ENCODE data around the gene ESR1. TPM values are rescaled to one million over a fixed set of nuclear protein-coding genes. Genes with fewer than 3 reads are reported as not detected.

ESR1 gene
- total and polyA plus RNA-seq, 9 of the 15 experiments (the other 6 are each of a cell fraction or from before 2014, with no cell fraction given), result 0.03 to 0.27 (median 0.08) TPM; not detected in 1

GRCh38 chr6:151772446-151772845, 35.0 kb upstream of the ESR1 start (continued):
- TF ChIP-seq VEZF1 (CRISPR knock-in tag; IDR thresholded peaks at IDR 0.05) (no peak), FOXK2 (conservative IDR thresholded peaks at IDR 0.05 in 1 of 2, IDR thresholded peaks at IDR 0.05 in 1 of 2; ENCODE audit: low read depth in 2 of 2) (no peak)

DNA sequence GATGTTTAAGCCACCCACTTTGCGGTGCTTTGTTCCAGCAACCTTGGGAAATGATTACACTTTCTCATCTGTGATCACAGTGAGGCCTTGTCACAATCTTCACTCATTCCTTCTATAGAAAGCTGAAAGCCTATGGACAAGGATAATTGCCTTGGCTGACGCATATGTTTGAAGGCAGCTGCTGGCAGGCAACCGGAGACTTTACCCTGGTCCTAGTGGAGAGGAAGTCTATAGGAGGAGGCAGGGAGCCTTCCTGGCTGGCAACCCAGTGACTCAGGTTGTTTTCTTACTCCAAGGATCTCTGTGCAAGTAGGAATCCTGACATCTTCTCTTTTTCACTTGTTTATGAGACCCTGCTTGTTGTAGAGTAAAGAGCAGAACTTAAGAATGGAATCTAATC, 34.1 kb upstream of the ESR1 start:
- Histone ChIP-seq H3K9me1 (ENCODE audit: control insufficient read depth, insufficient read depth, low read length) (no peaks in the 10 kb centered on the region), H4K20me1 (replicated peaks; ENCODE audit: control insufficient read depth, insufficient read depth, low read length) (no peaks in the 10 kb centered on the region), H2AFZ (ENCODE audit: low read depth, low read length) (no peak overlapping the region), H3K79me2 (ENCODE audit: control insufficient read depth, insufficient read depth, low read length) (no peaks in the 10 kb centered on the region), H3K36me3 (ENCODE audit: control insufficient read depth, insufficient read depth, low read length) (no peaks in the 10 kb centered on the region), H3K4me1 (replicated peaks in 1 of 2; ENCODE audit: control insufficient read depth in 2 of 2, insufficient read depth in 2 of 2, low read length in 2 of 2) (no peaks in the 10 kb centered on the region), H3K9ac (ENCODE audit: insufficient read depth in 1 of 2, low read depth in 2 of 2, low read length in 2 of 2) (no peak overlapping the region), H3K4me2 (ENCODE audit: insufficient read depth, low read length) (no peak overlapping the region), H3K27me3 (ENCODE audit: control insufficient read depth in 2 of 2, insufficient read depth in 2 of 2, low read length in 2 of 2) (no peaks in the 10 kb centered on the region), H3K9me3 (replicated peaks; ENCODE audit: control insufficient read depth, insufficient read depth, low read depth, low read length) (no peaks in the 10 kb centered on the region), H3K27ac (ENCODE audit: extremely low read depth, low read depth, low read length) (no peak overlapping the region), H3K4me3 (no peak overlapping the region)
- ChIA-PET CTCF (ENCODE audit: low intra/inter-chr PET ratio) (no interaction called here), POLR2A (no interaction called here)
- FAIRE-seq (no peak), ATAC-seq (no peak), DNase-seq (ENCODE audit: extremely low read depth in 1 of 4, low spot score in 3 of 4) (no peak)
- intact Hi-C loops (cut with micrococcal nuclease) (no loop called here), in situ Hi-C loops (cut with MboI) (no loop called here)
- WGBS (ENCODE audit: insufficient coverage, low coverage, missing lambda C conversion rate), result 0% methylated on average over 3 of the region's 3 CpGs
- BruUV-seq (replicated peaks), result no TSS peak
- TF ChIP-seq GATAD2B (IDR thresholded peaks at IDR 0.05; ENCODE audit: borderline replicate concordance) (no peak), NR3C1 (CRISPR knock-in tag; IDR thresholded peaks at IDR 0.05) (no peak), CHCHD3 (CRISPR knock-in tag; IDR thresholded peaks at IDR 0.05) (no peak), POLR2H (tag; IDR thresholded peaks at IDR 0.05; ENCODE audit: low read depth) (no peak), RNF2 (IDR thresholded peaks at IDR 0.05) (no peak), RCOR1 (IDR thresholded peaks at IDR 0.05; ENCODE audit: borderline replicate concordance in 1 of 2, low read depth in 2 of 2, low read length in 2 of 2) (no peak), NCOR1 (IDR thresholded peaks at IDR 0.05) (no peak), FOXA1 (IDR thresholded peaks at IDR 0.05; ENCODE audit: borderline replicate concordance) (no peak), ZNF436 (CRISPR knock-in tag; IDR thresholded peaks at IDR 0.05) (no peak), RAD51 (IDR thresholded peaks at IDR 0.05; ENCODE audit: borderline replicate concordance, low read depth) (no peak), TCF7 (IDR thresholded peaks at IDR 0.05; ENCODE audit: borderline replicate concordance) (no peak), ZNF639 (CRISPR knock-in tag; conservative IDR thresholded peaks at IDR 0.05 in 1 of 2, IDR thresholded peaks at IDR 0.05 in 1 of 2) (no peak)
- TF ChIP-seq, protein P1, sequence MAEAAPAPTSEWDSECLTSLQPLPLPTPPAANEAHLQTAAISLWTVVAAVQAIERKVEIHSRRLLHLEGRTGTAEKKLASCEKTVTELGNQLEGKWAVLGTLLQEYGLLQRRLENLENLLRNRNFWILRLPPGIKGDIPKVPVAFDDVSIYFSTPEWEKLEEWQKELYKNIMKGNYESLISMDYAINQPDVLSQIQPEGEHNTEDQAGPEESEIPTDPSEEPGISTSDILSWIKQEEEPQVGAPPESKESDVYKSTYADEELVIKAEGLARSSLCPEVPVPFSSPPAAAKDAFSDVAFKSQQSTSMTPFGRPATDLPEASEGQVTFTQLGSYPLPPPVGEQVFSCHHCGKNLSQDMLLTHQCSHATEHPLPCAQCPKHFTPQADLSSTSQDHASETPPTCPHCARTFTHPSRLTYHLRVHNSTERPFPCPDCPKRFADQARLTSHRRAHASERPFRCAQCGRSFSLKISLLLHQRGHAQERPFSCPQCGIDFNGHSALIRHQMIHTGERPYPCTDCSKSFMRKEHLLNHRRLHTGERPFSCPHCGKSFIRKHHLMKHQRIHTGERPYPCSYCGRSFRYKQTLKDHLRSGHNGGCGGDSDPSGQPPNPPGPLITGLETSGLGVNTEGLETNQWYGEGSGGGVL (CRISPR knock-in tag; IDR thresholded peaks at IDR 0.05), result no peak
- TF ChIP-seq, protein P2, sequence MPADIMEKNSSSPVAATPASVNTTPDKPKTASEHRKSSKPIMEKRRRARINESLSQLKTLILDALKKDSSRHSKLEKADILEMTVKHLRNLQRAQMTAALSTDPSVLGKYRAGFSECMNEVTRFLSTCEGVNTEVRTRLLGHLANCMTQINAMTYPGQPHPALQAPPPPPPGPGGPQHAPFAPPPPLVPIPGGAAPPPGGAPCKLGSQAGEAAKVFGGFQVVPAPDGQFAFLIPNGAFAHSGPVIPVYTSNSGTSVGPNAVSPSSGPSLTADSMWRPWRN (IDR thresholded peaks at IDR 0.05; ENCODE audit: low read depth), result no peak
- TF ChIP-seq, protein P3, sequence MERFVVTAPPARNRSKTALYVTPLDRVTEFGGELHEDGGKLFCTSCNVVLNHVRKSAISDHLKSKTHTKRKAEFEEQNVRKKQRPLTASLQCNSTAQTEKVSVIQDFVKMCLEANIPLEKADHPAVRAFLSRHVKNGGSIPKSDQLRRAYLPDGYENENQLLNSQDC (CRISPR knock-in tag; IDR thresholded peaks at IDR 0.05), result no peak
